Measurements from ENCODE around the gene KCNIP4.

The KCNIP4 gene

GRCh38 chr4:21856301-21856700 is 92.3 kb downstream of the KCNIP4 start:
- DNase-seq (ENCODE audit: low read depth in 1 of 2, low spot score in 1 of 2): no peak

- DNase-seq (ENCODE audit: low read depth in 1 of 2, low spot score in 1 of 2): no peak
These were observed 99.5 kb downstream of the KCNIP4 start for GRCh38 chr4:21849077-21849476.

GRCh38 chr4:21848021-21848420 is 100.6 kb downstream of the KCNIP4 start:
- no peak for DNase-seq (ENCODE audit: low read depth in 1 of 2, low spot score in 1 of 2)

- no peak for DNase-seq (ENCODE audit: low read depth in 1 of 2, low spot score in 1 of 2)
These were observed 102.9 kb downstream of the KCNIP4 start for GRCh38 chr4:21845663-21846062.

GRCh38 chr4:21835712-21836111 is 112.9 kb downstream of the KCNIP4 start:
- DNase-seq (ENCODE audit: low read depth in 1 of 2, low spot score in 1 of 2): no peak

GRCh38 chr4:21830272-21830671 is 118.3 kb downstream of the KCNIP4 start:
- no peak for DNase-seq (ENCODE audit: low read depth in 1 of 2, low spot score in 1 of 2)

GRCh38 chr4:21827575-21827974 is 121.0 kb downstream of the KCNIP4 start:
- no peak for DNase-seq (ENCODE audit: low read depth in 1 of 2, low spot score in 1 of 2)

GRCh38 chr4:21826071-21826470 is 122.5 kb downstream of the KCNIP4 start:
- no peak for DNase-seq (ENCODE audit: low read depth in 1 of 2, low spot score in 1 of 2)

- DNase-seq (ENCODE audit: low read depth in 1 of 2, low spot score in 1 of 2): no peak
These were observed 129.5 kb downstream of the KCNIP4 start for GRCh38 chr4:21819086-21819485.

- no peak for DNase-seq (ENCODE audit: low read depth in 1 of 2, low spot score in 1 of 2)
These were observed 132.8 kb downstream of the KCNIP4 start for GRCh38 chr4:21815651-21816377.

GRCh38 chr4:21811565-21811964 is 137.0 kb downstream of the KCNIP4 start:
- DNase-seq (ENCODE audit: low read depth in 1 of 2, low spot score in 1 of 2): no peak

- no peak for DNase-seq (ENCODE audit: low read depth in 1 of 2, low spot score in 1 of 2)
These were observed 141.6 kb downstream of the KCNIP4 start for GRCh38 chr4:21806991-21807390.

- no peak for DNase-seq (ENCODE audit: low read depth in 1 of 2, low spot score in 1 of 2)
These were observed 146.2 kb downstream of the KCNIP4 start for GRCh38 chr4:21802406-21802805.

- DNase-seq (ENCODE audit: low read depth in 1 of 2, low spot score in 1 of 2): no peak
These were observed 146.7 kb downstream of the KCNIP4 start for GRCh38 chr4:21801661-21802385.

GRCh38 chr4:21795091-21795490 is 153.5 kb downstream of the KCNIP4 start:
- DNase-seq (ENCODE audit: low read depth in 1 of 2, low spot score in 1 of 2): no peak

- no peak for DNase-seq (ENCODE audit: low read depth in 1 of 2, low spot score in 1 of 2)
These were observed 155.8 kb downstream of the KCNIP4 start for GRCh38 chr4:21792736-21793135.

- DNase-seq (ENCODE audit: low read depth in 1 of 2, low spot score in 1 of 2): no peak
These were observed 158.0 kb downstream of the KCNIP4 start for GRCh38 chr4:21790438-21791029.

- no peak for DNase-seq (ENCODE audit: low read depth in 1 of 2, low spot score in 1 of 2)
These were observed 168.4 kb downstream of the KCNIP4 start for GRCh38 chr4:21780148-21780547.

- DNase-seq (ENCODE audit: low read depth in 1 of 2, low spot score in 1 of 2): no peak
These were observed 169.9 kb downstream of the KCNIP4 start for GRCh38 chr4:21778702-21779101.

- DNase-seq (ENCODE audit: low read depth in 1 of 2, low spot score in 1 of 2): no peak
These were observed 172.9 kb downstream of the KCNIP4 start for GRCh38 chr4:21775703-21776102.

- no peak for DNase-seq (ENCODE audit: low read depth in 1 of 2, low spot score in 1 of 2)
These were observed 179.0 kb downstream of the KCNIP4 start for GRCh38 chr4:21769404-21770147.
